Bone marrow (tissue), 2 donors: ENCODE data around the gene LMF2.
A peak's percentile ranks its signal among the peaks of the same experiment; 100 is the strongest.
"Not testable (repeated sequence)": the region's sequence is repeated elsewhere in the genome, so short reads cannot be mapped to it uniquely, and the experiment has no call there.

Experiments used
- DNase-seq, 2 donors: peaks; one replicate each; lab custom pipeline; 2025; lab: John Stamatoyannopoulos, UW

The LMF2 gene

DNA sequence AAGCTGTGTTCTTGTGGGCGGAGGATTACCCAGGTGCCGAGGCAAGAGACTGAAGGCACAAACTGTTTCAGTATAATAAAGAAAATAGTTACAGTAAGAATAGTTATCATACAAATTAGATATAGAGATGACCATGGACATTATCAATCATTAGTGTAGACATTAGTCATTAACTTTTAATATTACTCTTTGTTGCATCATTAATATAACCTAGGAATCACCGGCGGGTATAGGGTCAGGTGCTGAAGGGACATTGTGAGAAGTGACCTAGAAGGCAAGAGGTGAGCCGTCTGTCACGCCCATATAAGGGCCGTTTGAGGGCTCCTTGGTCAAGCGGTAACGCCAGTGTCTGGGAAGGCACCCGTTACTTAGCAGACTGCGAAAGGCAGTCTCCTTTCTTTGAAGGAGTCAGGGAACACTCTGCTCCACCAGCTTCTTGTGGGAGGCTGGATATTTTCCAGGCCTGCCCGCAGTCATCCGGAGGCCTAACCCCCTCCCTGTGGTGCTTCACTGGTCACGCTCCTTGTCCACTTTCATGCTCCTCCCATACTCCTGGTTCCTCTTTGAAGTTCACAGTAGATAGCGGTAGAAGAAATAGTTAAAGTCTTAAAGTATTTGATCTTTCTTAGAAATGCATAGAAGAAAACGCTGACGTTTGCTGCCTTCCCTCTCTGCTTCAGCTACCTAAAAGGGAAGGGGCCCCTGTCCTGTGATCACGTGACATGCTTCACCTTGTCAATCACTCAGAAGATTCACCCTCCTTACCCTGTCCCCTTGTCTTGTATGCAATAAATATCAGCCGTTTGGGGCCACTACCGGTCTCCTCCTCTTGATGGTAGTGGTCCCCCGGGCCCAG lies 26.6 kb upstream of the LMF2 start:
- not testable (repeated sequence) for DNase-seq

DNA sequence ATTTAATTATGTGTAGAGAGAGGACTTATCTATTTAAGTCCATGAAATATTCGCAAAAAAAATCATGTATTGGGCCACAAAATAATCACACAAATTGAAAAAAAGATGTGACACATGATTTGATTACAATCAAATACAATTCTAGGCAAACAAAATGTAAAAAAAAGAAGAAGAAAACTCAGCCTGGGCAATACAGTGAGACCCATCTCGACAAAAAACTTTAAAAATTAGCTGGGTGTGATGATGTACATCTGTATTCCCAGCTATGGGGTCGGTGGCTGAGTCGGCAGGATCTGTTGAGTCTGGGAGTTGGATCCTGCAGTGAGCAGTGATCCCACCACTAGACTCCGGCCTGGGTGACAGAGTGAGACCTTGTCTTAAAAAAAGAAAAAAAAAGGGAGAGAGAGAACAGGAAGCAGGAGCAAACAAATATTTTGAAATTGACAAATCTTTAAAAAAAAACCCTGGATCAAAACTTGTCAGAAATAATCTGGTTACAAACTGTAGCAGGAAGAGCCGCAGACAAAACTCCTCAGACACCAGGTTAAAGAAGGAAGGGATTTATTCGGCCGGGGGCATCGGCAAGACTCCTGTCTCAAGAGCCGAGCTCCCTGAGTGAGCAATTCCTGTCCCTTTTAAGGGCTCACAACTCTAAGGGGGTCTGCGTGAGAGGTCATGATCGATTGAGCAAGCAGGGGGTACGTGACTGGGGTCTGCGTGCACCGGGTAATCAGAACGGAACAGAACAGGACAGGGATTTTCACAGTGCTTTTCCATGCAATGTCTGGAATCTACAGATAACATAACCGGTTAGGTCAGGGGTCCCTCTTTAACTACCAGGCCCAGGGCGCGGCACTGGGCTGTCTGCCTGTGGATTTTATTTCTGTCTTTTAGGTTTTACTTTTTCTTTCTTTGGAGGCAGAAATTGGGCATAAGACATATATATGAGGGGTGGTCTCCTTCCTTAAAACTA lies 25.6 kb upstream of the LMF2 start:
- no peak for DNase-seq

DNA sequence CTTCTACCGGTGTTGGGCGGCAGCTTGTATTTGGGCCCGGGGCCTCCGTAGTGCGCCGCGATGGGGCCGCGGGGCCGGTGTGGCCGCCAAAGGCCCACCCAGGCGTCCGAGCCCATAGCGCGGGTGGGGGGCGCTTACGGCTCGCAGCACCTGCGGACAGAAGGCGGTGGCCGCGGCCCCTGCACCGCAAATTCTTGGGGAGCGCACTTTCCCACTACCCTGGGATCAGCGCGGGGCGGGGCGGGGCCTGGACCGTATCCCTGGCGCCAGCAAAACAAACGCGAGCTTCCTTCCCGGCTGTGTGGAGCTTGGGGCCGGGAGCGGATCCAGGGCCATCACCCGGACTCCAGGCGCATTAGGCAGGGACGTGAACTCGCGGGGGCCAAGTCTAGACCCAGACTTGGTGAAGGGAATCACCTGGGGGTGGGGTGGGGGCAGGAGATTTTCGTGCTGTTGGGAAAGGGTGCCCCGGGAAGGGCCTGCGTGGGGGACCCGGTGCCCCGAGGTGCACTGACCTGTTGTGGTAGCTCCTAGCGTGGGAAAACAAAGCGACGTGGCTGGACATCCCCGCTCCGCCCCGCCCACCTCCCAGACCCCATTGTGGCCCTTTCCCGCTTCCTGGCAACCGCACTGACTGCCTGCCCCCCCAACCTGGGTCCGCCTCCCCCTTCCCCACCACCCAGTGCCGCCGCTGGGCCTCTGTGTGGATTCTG lies 24.6 kb upstream of the LMF2 start:
- DNase-seq: peak in 1 of 2 donors; percentile 54

DNA sequence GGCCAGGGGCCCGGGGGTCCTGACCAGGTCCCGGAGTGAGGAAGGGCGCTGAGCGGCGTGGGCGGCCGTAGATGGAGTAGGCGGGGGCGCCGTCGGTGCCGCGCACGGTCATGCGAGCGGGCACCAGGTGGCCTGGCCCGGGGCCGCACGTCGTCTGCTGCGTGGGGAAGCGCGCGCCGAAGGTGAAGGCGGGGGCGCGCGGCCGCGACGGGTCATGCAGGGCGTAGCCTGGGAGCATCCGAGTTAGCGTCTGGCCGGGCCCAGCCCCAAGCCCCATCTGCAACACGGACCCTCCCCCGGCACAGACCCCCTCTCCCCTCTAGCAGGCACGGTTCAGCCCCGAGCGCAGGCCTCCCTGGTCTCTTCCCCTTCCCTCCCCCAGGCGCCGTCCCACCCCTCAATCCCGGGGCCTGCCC lies 24.1 kb upstream of the LMF2 start:
- peak in 1 of 2 donors; percentile 58 for DNase-seq

DNA sequence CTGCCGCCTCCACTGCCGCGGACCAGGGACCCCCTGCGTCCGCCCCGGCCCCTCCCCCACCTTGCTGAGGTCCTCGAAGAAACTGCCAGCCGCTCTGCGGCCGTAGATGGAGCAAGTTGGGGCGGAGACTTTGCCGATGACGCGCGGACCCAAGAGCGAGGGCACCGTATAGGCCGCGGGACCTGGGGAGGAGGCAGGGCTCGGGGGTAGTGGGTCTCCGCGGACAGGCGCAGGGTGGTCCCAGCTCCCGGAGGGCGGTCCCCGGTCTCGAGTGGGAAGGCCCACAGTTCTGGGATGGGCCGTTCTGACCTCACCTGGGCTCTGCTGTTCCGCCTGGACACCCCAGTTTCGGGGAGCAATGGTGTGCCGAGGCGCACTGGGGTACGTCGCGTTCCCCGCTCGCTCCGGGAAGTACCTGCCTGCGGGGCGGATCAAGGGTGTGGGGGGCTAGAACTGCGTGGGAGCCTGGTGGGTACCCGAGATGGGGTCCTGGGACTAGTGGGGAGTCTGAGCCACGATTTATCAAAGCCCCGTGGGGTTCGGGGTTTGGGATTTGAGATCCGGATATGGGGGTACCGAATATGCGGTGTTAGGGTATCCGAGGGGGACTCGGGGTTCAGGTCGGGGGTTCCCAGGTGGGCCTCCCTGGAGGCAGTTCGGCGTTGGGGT lies 23.5 kb upstream of the LMF2 start:
- peak in 1 of 2 donors; percentile 79 for DNase-seq

DNA sequence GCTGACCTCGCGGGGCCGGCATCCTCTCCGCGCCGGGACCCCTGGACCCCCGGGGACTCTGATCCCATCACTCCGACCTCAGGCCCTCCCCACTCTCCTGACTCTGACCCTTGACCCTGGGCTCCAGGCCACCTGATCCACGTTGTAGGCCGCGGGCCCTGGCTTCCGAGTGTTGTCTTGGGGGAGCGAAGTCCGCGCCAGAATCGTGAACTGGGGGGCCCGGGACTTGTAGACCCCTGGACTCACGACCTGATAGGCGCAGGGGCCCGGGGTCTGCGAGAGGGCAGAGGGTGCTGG lies 23.0 kb upstream of the LMF2 start:
- no peak for DNase-seq

DNA sequence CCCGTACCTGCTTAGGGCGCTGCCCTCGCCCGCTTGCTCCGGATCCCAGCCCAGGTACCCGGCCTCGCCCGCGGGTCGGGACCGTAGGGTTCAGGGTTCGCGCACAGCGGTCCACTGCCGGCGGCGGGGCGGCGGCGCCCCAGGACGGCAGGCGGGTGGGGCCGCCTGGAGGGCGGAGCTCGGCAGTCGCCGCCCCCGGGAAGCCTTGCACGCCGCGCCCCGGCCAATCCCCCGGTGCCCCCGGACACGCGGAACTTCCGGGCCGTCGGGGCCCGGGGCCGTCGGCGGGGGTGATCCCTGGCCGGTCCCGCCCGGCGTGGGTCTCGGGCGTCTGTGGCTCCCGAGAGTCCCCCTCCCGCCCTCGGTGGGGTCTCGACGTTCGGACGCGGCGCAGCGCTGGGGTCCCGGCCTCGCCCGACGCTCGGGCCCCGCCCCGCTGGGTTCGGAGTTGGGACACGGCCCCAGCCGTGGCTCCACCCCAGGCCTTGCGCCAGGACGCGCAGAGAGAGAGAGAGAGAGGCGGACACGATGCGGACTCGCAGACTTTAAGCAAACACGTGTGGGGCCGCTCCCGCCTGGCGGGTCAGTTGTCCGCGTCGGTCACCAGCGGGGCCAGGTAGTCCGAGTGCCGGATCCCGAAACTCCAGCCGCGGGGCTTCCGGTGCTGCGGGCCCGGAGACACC lies 22.5 kb upstream of the LMF2 start, which contains the start of gene TYMP:
Gene TYMP, minus strand, starts transcription at position 116 of the 683 bp plus-strand sequence. CDS start 303 bp downstream, outside the sequence.
- DNase-seq: peak in 1 of 2 donors; percentile 96

DNA sequence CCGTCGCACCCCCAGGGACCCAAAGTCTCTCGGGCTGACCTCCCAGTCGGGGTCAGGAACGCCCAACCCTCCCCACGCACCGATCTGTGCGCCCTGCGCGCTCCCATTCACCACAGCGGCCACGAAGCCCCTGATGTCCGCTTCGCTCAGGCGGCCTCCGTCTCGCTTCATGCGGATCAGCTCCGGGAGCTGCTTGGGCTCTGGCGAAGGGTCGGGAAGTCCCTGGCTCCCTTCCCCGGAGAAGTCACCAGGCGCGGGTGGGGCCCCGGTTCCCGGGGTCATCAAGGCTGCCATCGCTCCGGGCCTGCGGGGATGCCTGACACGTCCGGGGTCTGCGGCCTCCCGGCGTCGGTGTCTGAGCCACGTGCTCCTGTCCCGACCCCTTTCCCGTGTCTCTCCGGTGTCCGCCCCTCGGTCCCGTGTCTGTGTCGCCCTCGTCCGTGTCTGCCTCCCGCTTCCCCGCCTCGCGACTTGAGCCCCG lies 22.0 kb upstream of the LMF2 start:
- DNase-seq: no peak

DNA sequence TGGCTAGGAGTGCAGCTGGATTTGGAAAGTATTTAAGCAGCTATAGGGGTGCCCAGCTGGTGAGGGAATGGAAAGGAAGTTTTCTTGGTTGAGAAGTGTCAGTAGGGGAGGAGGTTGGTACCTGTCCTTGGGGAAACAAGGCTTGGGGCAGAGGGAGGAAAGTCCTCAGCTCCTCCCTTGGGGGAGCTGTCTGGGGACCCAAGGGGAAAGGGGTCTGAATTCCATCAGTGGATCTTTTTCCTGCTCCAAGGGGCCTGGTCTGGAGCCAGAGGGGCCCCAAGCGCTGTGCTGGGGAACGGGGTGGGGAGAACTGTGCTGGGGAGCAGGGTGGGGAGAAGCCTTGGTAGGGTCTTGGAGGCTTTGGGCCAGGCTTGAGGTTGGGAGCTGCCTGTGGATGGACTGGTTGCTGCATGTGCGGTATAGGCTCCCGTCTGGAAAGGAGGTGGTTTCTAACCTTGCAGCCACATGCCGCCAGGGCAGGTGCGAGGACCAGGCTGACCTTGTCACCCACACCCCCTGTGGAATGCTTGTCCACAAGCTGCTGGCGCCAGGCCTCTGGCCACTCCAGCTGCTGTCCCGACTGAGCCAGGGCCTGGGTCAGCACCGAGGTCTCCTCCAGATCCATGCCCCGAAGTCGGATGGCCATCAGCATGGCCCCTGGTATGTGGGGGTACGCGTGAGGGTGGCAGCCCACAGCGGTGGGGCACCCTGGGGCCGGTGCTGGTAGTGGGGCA lies 21.3 kb upstream of the LMF2 start:
- DNase-seq: no peak

DNA sequence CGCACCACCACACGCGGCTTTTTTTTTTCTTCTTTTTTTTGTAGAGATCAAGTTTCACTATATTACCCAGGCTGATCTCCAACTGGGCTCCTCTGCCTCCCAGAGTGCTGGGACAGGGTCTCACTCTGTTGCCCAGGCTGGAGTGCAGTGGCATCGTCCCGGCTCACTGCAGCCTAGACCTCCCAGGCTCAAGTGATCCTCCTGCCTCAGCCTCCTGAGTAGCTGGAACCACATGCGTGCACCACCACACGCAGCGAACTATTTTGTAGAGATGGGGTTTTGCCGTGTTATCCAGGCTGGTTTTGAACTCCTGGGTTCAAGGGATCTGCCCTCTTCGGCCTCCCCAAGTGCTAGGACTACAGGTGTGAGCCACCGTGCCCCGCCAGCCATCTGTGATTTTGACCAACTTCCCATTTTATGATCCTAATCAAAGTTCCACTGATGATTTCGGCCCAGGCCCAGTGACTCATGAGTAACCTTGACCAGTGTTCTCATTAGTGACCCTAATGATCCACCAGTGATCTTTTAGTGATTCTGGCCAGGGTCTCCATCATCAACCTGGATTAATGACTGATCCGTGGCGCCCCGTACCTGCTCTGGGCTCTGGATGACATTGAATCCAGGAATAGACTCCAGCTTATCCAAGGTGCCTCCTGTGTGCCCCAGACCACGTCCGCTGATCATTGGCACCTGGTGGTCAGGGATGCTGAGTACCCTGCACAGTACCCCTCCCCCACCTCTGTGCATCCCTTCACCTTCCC lies 20.6 kb upstream of the LMF2 start:
- DNase-seq: no peak

DNA sequence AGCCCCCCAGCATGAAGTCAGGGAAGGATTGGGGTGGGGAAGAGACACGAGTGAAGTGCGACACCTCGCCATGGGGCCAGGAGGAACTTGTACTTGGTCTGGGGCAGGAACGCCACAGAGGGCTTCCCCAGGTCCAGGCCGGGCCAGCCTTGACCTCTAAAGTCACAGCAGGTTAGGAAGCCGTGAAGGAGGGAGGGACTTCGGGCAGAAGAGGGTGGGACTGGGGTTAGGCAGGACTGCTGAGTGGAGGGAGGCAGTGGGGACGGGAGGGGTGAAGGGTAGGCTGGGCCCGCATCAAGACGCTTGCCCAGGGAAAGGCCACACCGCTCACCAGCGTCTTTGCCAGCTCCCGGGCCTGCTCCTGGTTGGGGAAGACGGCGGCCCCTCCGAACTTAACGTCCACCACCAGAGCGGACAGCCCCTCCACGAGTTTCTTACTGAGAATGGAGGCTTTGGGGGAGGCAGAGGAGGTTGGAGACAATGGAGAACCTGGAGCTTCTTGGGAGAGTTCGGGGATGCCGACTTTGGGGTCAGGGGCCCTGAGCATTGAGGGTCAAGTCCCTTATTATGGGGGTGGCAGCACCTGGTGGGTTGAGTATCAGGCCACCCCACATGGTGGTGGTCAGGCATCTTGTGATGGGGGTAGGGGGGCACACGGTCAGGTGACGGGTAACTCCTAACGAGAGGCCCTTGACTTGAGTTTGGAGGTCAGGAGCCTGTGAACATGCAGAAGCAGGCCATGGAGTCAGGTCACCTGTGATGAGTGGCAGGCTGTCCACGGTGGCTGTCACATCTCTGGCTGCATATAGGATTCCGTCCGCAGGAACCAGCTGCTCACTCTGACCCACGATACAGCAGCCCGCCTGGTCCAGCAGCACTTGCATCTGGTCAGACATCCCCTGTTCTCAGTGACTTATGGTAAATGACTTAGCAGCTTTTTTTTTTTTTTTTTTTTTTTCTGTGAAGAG lies 19.6 kb upstream of the LMF2 start:
- DNase-seq: peak in 1 of 2 donors; percentile 76

DNA sequence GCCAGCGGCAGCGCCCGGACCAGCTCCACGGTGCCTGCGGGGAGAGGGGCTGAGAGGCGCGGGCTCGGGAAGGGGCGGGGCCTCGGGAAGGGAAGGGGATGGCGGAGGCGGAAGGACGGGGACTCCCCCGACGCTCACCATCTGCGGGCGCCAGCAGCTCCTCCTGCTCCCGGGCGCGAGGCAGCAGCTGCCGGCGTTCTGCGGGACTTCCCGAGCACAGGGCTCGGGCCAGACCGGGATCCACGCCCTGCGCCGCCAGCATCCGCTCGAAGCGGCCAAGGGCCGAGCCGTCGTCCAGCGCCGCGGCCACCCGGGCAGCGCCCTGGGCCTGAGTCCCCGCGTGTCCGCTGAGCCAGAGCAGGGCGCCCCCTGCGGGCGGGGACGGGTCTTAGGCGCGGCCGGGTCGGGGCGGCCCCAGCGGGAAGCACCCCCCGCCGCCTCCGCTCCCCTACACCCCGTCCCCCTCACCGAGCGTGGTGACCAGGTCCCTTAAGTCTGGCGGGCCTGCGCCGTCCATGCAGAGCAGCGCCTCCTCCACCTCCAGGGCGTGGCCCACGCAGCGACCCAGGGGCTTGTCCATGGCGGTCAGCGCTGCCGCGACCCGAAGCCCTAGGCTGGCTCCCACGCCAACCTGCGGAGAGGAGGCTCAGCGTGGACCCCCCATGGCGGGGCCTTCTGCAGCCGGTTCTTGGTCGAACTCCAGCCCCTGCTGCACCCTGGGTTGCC lies 18.8 kb upstream of the LMF2 start:
- DNase-seq: peak; percentile 62 to 92

DNA sequence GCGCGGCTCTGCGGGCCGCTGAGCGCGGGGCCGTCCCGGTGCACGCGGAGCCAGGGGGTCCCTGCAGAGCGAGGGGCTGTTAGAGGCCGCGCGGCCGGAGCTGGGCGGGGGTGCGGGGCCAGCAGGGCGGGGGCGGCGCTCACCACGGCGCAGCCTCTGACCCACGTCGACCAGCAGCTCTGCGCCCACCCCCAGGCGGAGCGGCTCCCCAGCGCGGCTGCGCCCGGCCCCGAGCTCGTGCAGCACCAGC lies 18.3 kb upstream of the LMF2 start:
- DNase-seq: no peak

DNA sequence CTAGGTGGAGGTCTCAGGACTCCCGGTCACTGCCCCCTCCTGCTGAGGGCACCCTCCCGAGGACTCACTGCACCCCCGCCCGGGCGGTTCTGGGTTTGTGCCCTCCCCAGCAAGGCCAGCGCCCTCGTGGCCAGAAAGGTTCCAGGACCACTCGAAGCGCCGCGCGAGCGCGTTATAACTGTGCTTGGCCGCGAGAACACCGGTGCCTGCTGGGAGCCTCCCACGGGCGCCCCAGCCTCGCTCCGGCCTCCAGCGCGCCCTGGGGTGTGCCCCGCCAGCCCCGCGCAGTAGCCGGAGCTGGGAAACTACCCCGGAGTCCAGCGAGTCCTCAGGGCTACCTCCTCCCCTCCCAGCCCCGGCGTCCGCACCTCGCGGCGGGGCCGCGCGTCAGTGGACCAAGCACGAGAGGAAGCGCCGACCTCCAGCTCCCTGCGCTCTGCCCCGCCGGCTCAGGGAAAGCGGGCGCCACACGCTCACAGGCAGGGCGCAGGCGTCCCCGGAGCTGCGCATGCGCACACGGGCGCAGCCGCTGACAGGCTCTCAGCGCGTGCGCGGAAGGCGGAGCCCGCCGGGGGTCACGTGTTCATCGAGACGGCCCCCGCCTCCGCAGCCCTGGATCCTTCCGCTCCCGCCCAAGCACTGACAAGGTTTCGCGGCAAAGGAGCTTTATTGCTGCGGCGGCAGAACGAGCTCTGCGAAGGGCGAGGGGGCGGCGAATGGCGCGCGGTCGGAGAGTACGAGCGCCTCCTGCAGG lies 17.8 kb upstream of the LMF2 start, which contains the start of gene SCO2:
Gene SCO2, minus strand, starts transcription at position 495 of the 754 bp plus-strand sequence. CDS start 1,187 bp downstream, outside the sequence.
- peak; percentile 79 to 91 for DNase-seq

DNA sequence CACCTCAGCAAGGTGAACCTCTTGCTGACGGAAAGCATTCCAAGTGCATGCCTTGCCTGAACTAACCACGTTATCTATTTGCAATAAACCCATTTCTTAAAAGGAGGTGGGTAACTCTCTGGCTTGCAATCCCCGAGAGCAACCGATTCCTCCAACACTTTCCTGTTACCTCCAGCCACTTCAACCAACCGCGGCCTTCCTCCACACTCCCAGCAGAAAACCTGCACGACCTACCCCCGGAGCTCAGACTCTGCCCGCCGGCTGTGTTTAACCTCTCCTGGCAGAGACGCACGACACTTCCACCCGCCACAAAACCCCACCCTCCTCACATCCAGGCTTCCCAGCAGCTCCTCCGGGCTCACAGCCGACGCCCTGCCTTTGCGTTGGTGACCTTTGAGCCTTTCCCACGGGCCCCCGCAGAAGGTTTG lies 17.2 kb upstream of the LMF2 start:
- DNase-seq: no peak

DNA sequence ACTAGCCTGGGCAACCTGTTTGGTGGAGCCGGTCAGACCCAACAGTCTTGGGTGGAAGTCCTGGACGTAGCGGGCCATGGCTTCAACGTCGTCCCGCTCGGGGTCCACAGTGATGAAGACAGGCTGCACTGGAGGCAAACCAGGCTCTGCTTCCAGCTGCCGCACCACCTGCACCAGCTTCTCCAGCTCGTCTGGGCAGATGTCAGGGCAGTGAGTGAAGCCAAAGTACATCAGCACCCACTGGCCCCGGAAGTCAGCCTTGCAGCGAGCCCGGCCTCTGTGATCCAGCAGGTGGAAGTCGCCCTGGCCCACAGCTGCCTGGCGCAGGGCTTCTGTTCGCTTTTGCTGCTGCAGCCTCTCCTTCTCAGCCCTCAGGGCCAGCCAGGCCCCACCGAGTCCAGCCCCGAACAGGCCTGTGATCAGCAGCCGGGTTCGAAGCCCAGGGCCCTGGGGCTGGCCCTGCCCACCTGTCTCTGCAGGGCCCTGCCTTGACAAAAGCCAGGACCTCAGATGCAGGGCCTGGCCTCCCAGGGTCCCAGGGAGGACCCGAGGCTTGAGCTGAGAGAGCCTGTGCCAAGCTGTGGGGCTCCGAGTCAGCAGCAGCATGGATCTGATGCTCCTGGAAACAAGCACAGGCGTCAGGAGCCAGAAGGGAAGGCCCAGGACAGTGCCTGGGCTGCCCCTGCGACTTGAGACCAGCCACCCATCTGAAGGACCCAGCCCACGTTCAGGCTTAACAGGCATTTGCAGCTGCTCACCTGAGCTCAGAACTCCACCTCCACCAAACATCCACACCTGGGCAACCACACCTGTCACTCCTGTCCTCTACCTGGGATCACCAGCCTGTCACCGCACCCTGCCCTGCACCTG lies 16.5 kb upstream of the LMF2 start:
- DNase-seq: no peak
